H1 (cell line): ENCODE data around the gene LIF.

Source experiments
- ATF3 ChIP-seq: IDR thresholded peaks from 2 replicates; pipeline ENCODE4 v1.6.1; 2011; ENCODE audit warnings: low read depth, mild to moderate bottlenecking, low read length; ENCODE audit not compliant: insufficient read depth
- CBX5 ChIP-seq: fragments of 300-800, 300-1000 bp; sonication (generic); IDR thresholded peaks from 2 replicates; pipeline ENCODE4 v1.7.1; 2016; ENCODE audit warnings: antibody characterized with exemption, low read length, low read depth
- CTCF ChIP-seq, 3 experiments: IDR thresholded peaks; 1 replicate in 2 of 3; 2 replicates in 1 of 3; pipeline versions ENCODE4 v1.5.1 to v1.6.1; 2011; ENCODE audit warnings: low read length in 3 of 3, mild to moderate bottlenecking in 3 of 3, inconsistent platforms in 2 of 3, low read depth in 1 of 3, moderate library complexity in 1 of 3; ENCODE audit not compliant: insufficient read depth in 1 of 3; ENCODE audit errors: control extremely low read depth in 1 of 3
- EP300 ChIP-seq, 2 experiments: IDR thresholded peaks; 1 replicate in 1 of 2; 2 replicates in 1 of 2; pipeline ENCODE4 v1.6.1; 2011 to 2012; ENCODE audit warnings: low read depth in 2 of 2, low read length in 2 of 2, mild to moderate bottlenecking in 2 of 2, borderline replicate concordance in 1 of 2, inconsistent platforms in 1 of 2, moderate library complexity in 1 of 2
- EZH2 ChIP-seq: fragments of 200-600 bp; sonication (generic); IDR thresholded peaks from 2 replicates; pipeline ENCODE4 v1.7.1; 2012; ENCODE audit warnings: low read depth, mild to moderate bottlenecking, moderate library complexity, low read length, inconsistent platforms; ENCODE audit not compliant: severe bottlenecking
- MAFK ChIP-seq: IDR thresholded peaks from 2 replicates; pipeline ENCODE4 v1.6.1; 2012; ENCODE audit warnings: low read depth, mild to moderate bottlenecking, improper control_type of control experiment, low read length
- MAX ChIP-seq: IDR thresholded peaks from 2 replicates; pipeline ENCODE4 v1.6.1; 2012; ENCODE audit warnings: inconsistent platforms
- POLR2A ChIP-seq, 2 experiments: IDR thresholded peaks; 1 replicate in 1 of 2; 2 replicates in 1 of 2; pipeline ENCODE4 v1.6.1; 2011; ENCODE audit warnings: low read depth in 2 of 2, low read length in 2 of 2, mild to moderate bottlenecking in 2 of 2; ENCODE audit errors: control extremely low read depth in 1 of 2
- TAF1 ChIP-seq: IDR thresholded peaks from 2 replicates; pipeline ENCODE4 v1.6.1; 2011; ENCODE audit warnings: mild to moderate bottlenecking, low read depth, low read length
- TBP ChIP-seq: IDR thresholded peaks from 2 replicates; pipeline ENCODE4 v1.6.1; 2011; ENCODE audit warnings: low read depth, low read length, improper control_type of control experiment

- TF ChIP-seq ATF3 (no peak), EP300 (IDR thresholded peaks at IDR 0.05; ENCODE audit: borderline replicate concordance in 1 of 2, low read depth in 2 of 2, low read length in 2 of 2) (no peak), MAX (no peak), POLR2A (IDR thresholded peaks at IDR 0.05; ENCODE audit: control extremely low read depth in 1 of 2, low read depth in 2 of 2, low read length in 2 of 2) (no peak), CBX5 (no peak), EZH2 (no peak), MAFK (no peak), CTCF (IDR thresholded peaks at IDR 0.05; ENCODE audit: control extremely low read depth in 1 of 3, insufficient read depth in 1 of 3, low read depth in 1 of 3, low read length in 3 of 3) (no peak), TAF1 (no peak), TBP (no peak)
Observed at GRCh38 chr22:30209642-30210041, 36.9 kb downstream of the LIF start.
